Measurements from ENCODE around the gene HOXA4. TPM values are rescaled to one million over a fixed set of nuclear protein-coding genes. Genes with fewer than 3 reads are reported as not detected.

The HOXA4 gene
- total and polyA plus RNA-seq, 2 of the 8 experiments (the other 6 are each of a cell fraction or from before 2014, with no cell fraction given): not detected

DNA sequence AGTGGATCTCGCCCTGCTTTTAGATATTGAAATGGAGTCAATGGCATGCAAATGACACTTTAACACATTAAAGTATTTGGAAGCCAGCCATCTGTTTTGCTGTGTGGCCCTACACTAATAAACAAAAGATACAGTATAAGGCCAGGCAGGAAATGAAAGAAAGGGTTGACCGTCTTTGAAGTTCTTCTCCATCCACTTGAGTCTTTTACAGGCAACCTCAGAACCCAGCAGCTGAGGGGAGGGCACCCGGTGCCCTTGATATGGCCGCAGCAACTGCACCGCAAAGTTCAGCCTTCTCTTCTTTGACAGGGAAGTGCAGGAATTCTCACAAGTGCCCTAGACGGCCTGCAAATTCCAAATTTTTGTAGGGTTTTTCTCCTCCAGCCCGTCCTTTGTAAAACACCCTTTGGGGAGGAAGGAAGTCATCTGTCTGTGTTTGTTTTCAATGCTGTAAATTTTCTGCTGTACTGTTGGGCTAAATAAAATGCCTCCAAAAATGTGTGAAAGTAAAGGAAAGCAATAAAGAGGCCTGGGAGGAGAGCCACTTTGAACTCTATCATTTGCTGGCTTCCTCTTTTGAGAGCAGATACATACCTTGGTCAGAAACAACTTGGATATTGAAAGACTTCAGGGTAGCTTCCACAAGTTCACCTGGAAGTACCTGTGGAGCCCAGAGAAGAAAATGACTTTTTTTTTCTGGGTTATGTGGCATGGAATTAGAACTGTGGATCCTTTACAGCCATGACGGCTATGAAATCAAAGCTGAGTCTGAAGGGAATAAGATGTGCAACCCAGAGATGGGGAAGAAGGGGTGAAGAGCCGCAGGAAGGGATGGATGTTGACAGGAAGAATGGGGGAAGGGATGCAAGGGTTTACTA is 38.4 kb downstream of the HOXA4 start (continued):
- peak; percentile 63 for TF ChIP-seq NANOG (IDR thresholded peaks at IDR 0.05; ENCODE audit: insufficient read depth, low read depth, low read length, poor library complexity, severe bottlenecking)
- TF ChIP-seq BCL11A (IDR thresholded peaks at IDR 0.05; ENCODE audit: low read depth in 2 of 2, low read length in 2 of 2): no peak
- TF ChIP-seq YY1 (IDR thresholded peaks at IDR 0.05; ENCODE audit: low read depth, low read length): 0 out of 2 replicates have a peak, but pooled peaks have one; percentile 56
- TF ChIP-seq RNF2 (IDR thresholded peaks at IDR 0.05; ENCODE audit: borderline replicate concordance, low read depth, low read length, missing control alignments, poor library complexity, severe bottlenecking): peak; percentile 61
- TF ChIP-seq RXRA (IDR thresholded peaks at IDR 0.05; ENCODE audit: insufficient read depth, low read depth, low read length): no peak
- TF ChIP-seq HDAC2 (IDR thresholded peaks at IDR 0.05; ENCODE audit: borderline replicate concordance in 1 of 2, low read depth in 2 of 2, low read length in 2 of 2): 0 out of 4 replicates have a peak, but pooled peaks of 1 of the 2 experiments have one; percentile 10
- TF ChIP-seq SUZ12 (IDR thresholded peaks at IDR 0.05; ENCODE audit: low read length): peak; percentile 44
